Mononuclear cell (primary cell): Measurements from ENCODE around the gene SHTN1. TPM values are rescaled to one million over a fixed set of nuclear protein-coding genes. Genes with fewer than 3 reads are reported as not detected.

Experiments used
- H3K27me3 ChIP-seq: 2 replicates; pipeline ENCODE4 v1.6.0; 2011; ENCODE audit warnings: low read length, control low read depth; ENCODE audit not compliant: insufficient read depth
- H3K4me1 ChIP-seq: 2 replicates; pipeline ENCODE4 v1.5.1; 2011; ENCODE audit warnings: mild to moderate bottlenecking, low read length, control low read depth; ENCODE audit not compliant: insufficient read depth
- H3K4me3 ChIP-seq: 2 replicates; pipeline ENCODE4 v1.5.1; 2011; ENCODE audit warnings: mild to moderate bottlenecking, low read length, moderate library complexity
- H3K9me3 ChIP-seq: 2 replicates; pipeline ENCODE4 v1.5.1; 2011; ENCODE audit warnings: low read depth, mild to moderate bottlenecking, control low read depth, low read length
- total RNA-seq: library from RNA; depleted of rRNA; stranded (reverse); fragments of >200 nt; gene quantifications from one replicate; pipeline ENCODE4 v1.2.3, GENCODE V29; 2012

SHTN1 gene
- total RNA-seq, 1 donor: 10.0 TPM

GRCh38 chr10:116968331-116968730, 36.7 kb downstream of the SHTN1 start:
- H3K9me3 ChIP-seq: no peaks in the 10 kb centered on the region
- H3K4me3 ChIP-seq: no peak overlapping the region
- H3K4me1 ChIP-seq: no peaks in the 10 kb centered on the region
- no peaks in the 10 kb centered on the region for H3K27me3 ChIP-seq

GRCh38 chr10:116961406-116962251, 43.4 kb downstream of the SHTN1 start:
- H3K4me1 ChIP-seq: no peaks in the 10 kb centered on the region
- H3K27me3 ChIP-seq: no peaks in the 10 kb centered on the region

GRCh38 chr10:116960066-116960776, 44.8 kb downstream of the SHTN1 start:
- no peaks in the 10 kb centered on the region for H3K9me3 ChIP-seq
- no peaks in the 10 kb centered on the region for H3K27me3 ChIP-seq
- H3K4me3 ChIP-seq: no peak overlapping the region
- H3K4me1 ChIP-seq: no peaks in the 10 kb centered on the region

More at GRCh38 chr10:116961406-116962251, 43.4 kb downstream of the SHTN1 start:
- Histone ChIP-seq H3K9me3 (no peaks in the 10 kb centered on the region), H3K4me3 (no peak overlapping the region)

- no peaks in the 10 kb centered on the region for H3K27me3 ChIP-seq
- peaks cover 16% of the 10 kb centered on the region for H3K4me1 ChIP-seq
- no peaks in the 10 kb centered on the region for H3K9me3 ChIP-seq
- H3K4me3 ChIP-seq: no peak overlapping the region
These were observed 52.3 kb downstream of the SHTN1 start for GRCh38 chr10:116952729-116953128.

GRCh38 chr10:116948530-116948870, 56.5 kb downstream of the SHTN1 start:
- no peaks in the 10 kb centered on the region for H3K9me3 ChIP-seq
- peaks cover 28% of the 10 kb centered on the region for H3K4me1 ChIP-seq
- no peak overlapping the region for H3K4me3 ChIP-seq
- no peaks in the 10 kb centered on the region for H3K27me3 ChIP-seq

- Histone ChIP-seq H3K9me3 (no peaks in the 10 kb centered on the region), H3K4me3 (no peak overlapping the region)
These were observed 57.0 kb downstream of the SHTN1 start for GRCh38 chr10:116947841-116948529.

GRCh38 chr10:116944911-116945310, 60.1 kb downstream of the SHTN1 start:
- H3K9me3 ChIP-seq: no peaks in the 10 kb centered on the region
- no peaks in the 10 kb centered on the region for H3K27me3 ChIP-seq
- peaks cover 24% of the 10 kb centered on the region for H3K4me1 ChIP-seq
- H3K4me3 ChIP-seq: no peak overlapping the region

More at GRCh38 chr10:116947841-116948529, 57.0 kb downstream of the SHTN1 start:
- Histone ChIP-seq H3K4me1 (peaks cover 28% of the 10 kb centered on the region), H3K27me3 (no peaks in the 10 kb centered on the region)

GRCh38 chr10:116931806-116932205, 73.2 kb downstream of the SHTN1 start:
- Histone ChIP-seq H3K4me3 (no peak overlapping the region), H3K4me1 (no peaks in the 10 kb centered on the region), H3K27me3 (no peaks in the 10 kb centered on the region), H3K9me3 (no peaks in the 10 kb centered on the region)

GRCh38 chr10:116926426-116926825, 78.6 kb downstream of the SHTN1 start:
- Histone ChIP-seq H3K27me3 (no peaks in the 10 kb centered on the region), H3K4me3 (no peak overlapping the region), H3K9me3 (no peaks in the 10 kb centered on the region), H3K4me1 (no peaks in the 10 kb centered on the region)

- no peak overlapping the region for H3K4me3 ChIP-seq
- H3K9me3 ChIP-seq: no peaks in the 10 kb centered on the region
- H3K27me3 ChIP-seq: no peaks in the 10 kb centered on the region
- no peaks in the 10 kb centered on the region for H3K4me1 ChIP-seq
These were observed 79.9 kb downstream of the SHTN1 start for GRCh38 chr10:116925056-116925455.

GRCh38 chr10:116919706-116920105, 85.3 kb downstream of the SHTN1 start:
- Histone ChIP-seq H3K27me3 (no peaks in the 10 kb centered on the region), H3K4me1 (no peaks in the 10 kb centered on the region), H3K4me3 (no peak overlapping the region), H3K9me3 (no peaks in the 10 kb centered on the region)

- no peaks in the 10 kb centered on the region for H3K9me3 ChIP-seq
- H3K4me3 ChIP-seq: no peak overlapping the region
- H3K4me1 ChIP-seq: no peaks in the 10 kb centered on the region
- no peaks in the 10 kb centered on the region for H3K27me3 ChIP-seq
These were observed 85.8 kb downstream of the SHTN1 start for GRCh38 chr10:116919164-116919563.

GRCh38 chr10:116918583-116918982, 86.4 kb downstream of the SHTN1 start:
- Histone ChIP-seq H3K27me3 (no peaks in the 10 kb centered on the region), H3K4me1 (no peaks in the 10 kb centered on the region), H3K9me3 (no peaks in the 10 kb centered on the region), H3K4me3 (no peak overlapping the region)

GRCh38 chr10:116917481-116917880, 87.5 kb downstream of the SHTN1 start:
- no peaks in the 10 kb centered on the region for H3K9me3 ChIP-seq
- no peak overlapping the region for H3K4me3 ChIP-seq
- no peaks in the 10 kb centered on the region for H3K4me1 ChIP-seq
- no peaks in the 10 kb centered on the region for H3K27me3 ChIP-seq

- Histone ChIP-seq H3K27me3 (no peaks in the 10 kb centered on the region), H3K9me3 (no peaks in the 10 kb centered on the region), H3K4me1 (no peaks in the 10 kb centered on the region), H3K4me3 (no peak overlapping the region)
These were observed 89.6 kb downstream of the SHTN1 start for GRCh38 chr10:116915340-116915739.
